A673 (cell line): Measurements from ENCODE around the gene PLEKHA6. TPM values are rescaled to one million over a fixed set of nuclear protein-coding genes. Genes with fewer than 3 reads are reported as not detected.
A peak's percentile ranks its signal among the peaks of the same experiment; 100 is the strongest.

Experiments
- BruUV-seq: library from RNA; stranded (reverse); fragments of 400-500 nt; replicated peaks from 2 replicates; lab custom pipeline; 2021; lab: Mats Ljungman, UMichigan
- CTCF ChIA-PET: fragments of 300-600 bp; sonication (Branson Sonifier 250); formaldehyde crosslinking; loops from one replicate; lab custom pipeline; 2022; ENCODE audit warnings: antibody characterized with exemption; lab: Charles Lee
- POLR2A ChIA-PET: fragments of 300-600 bp; sonication (Branson Sonifier 250); formaldehyde crosslinking; loops from one replicate; lab custom pipeline; 2022; ENCODE audit warnings: antibody characterized with exemption; ENCODE audit not compliant: low non-redundant PET; lab: Charles Lee
- DNase-seq: peaks from one replicate; pipeline ENCODE4 v3.0.0-alpha.2; 2015; ENCODE audit warnings: low spot score
- H3K27ac ChIP-seq: fragments of 200-600 bp; sonication (generic); 2 replicates; pipeline ENCODE4 v1.5.1; 2016; ENCODE audit warnings: mixed run types, low read depth, mild to moderate bottlenecking, mixed read lengths, antibody characterized with exemption, low read length; ENCODE audit not compliant: poor library complexity, severe bottlenecking
- H3K27me3 ChIP-seq: fragments of 200-600 bp; sonication (generic); replicated peaks from 2 replicates; pipeline ENCODE4 v1.6.1; 2017; ENCODE audit warnings: mixed run types, low read depth, mild to moderate bottlenecking, mixed read lengths, antibody characterized with exemption, low read length; ENCODE audit not compliant: insufficient read depth, poor library complexity
- H3K36me3 ChIP-seq: fragments of 200-600 bp; sonication (generic); 2 replicates; pipeline ENCODE4 v1.6.1; 2016; ENCODE audit warnings: mixed run types, mild to moderate bottlenecking, mixed read lengths, antibody characterized with exemption, low read length; ENCODE audit not compliant: insufficient read depth, poor library complexity, severe bottlenecking
- H3K4me1 ChIP-seq: fragments of 200-600 bp; sonication (generic); 2 replicates; pipeline ENCODE4 v1.6.1; 2017; ENCODE audit warnings: mixed run types, mild to moderate bottlenecking, mixed read lengths, antibody characterized with exemption, low read length; ENCODE audit not compliant: insufficient read depth, poor library complexity, severe bottlenecking
- H3K4me3 ChIP-seq: fragments of 200-600 bp; sonication (generic); 2 replicates; pipeline ENCODE4 v1.5.1; 2016; ENCODE audit warnings: low read depth, mixed run types, mild to moderate bottlenecking, mixed read lengths, low read length; ENCODE audit not compliant: poor library complexity, severe bottlenecking
- H3K9me3 ChIP-seq: fragments of 200-600 bp; sonication (generic); 2 replicates; pipeline ENCODE4 v1.6.1; 2016; ENCODE audit warnings: mixed run types, low read depth, mild to moderate bottlenecking, mixed read lengths, antibody characterized with exemption, low read length; ENCODE audit not compliant: poor library complexity, severe bottlenecking
- EZH2 ChIP-seq: fragments of 200-600 bp; sonication (generic); IDR thresholded peaks from 2 replicates; pipeline ENCODE4 v1.6.1; 2017; ENCODE audit warnings: borderline replicate concordance, low read depth, mild to moderate bottlenecking, mixed read lengths, antibody characterized with exemption, low read length; ENCODE audit not compliant: poor library complexity, severe bottlenecking
- intact Hi-C: fragments of 100-400 bp; cut with micrococcal nuclease; formaldehyde crosslinking; loops from one replicate; pipeline ENCODE4 v1.10.0; 2022; ENCODE audit not compliant: unreplicated experiment
- total RNA-seq: library from RNA; stranded (reverse); gene quantifications from 2 replicates; pipeline ENCODE4 v1.2.3, GENCODE V29; 2021
- TF ChIP-seq, protein P1 (sequence below): fragments of 300-800, 200-600 bp; sonication (generic); conservative IDR thresholded peaks from 2 replicates; pipeline ENCODE4 v1.5.1; 2017; ENCODE audit warnings: low read depth, mild to moderate bottlenecking, antibody characterized with exemption, low read length, moderate library complexity, mixed read lengths

The PLEKHA6 gene
- total RNA-seq, 1 experiment from 2014 or later, result 0.58 TPM

DNA sequence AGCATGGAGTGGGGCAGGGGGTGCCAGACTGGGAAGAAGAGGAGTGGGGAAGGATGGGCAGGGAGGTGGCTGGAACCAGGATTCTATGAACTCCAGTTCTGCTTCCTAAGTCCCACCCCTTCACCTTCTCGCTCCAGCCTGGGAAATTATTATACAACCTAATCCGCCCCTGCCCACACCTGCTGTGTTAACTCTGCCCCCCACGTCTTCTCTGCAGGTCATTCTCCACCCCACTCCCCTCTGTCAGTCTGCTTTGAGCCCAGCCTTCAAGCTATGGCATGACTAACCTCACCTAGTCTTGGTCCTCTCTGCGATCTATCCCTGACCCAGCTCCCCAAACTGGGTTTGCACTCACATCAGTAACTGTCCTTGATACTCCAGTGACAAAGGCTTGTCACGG, 99.9 kb downstream of the PLEKHA6 start:
- ChIA-PET POLR2A (no interaction called here), CTCF (no interaction called here)
- intact Hi-C loops, result loop anchor here (5.0 kb wide), 1 partner anchor 103 kb away; no protein-coding TSS in a partner anchor

DNA sequence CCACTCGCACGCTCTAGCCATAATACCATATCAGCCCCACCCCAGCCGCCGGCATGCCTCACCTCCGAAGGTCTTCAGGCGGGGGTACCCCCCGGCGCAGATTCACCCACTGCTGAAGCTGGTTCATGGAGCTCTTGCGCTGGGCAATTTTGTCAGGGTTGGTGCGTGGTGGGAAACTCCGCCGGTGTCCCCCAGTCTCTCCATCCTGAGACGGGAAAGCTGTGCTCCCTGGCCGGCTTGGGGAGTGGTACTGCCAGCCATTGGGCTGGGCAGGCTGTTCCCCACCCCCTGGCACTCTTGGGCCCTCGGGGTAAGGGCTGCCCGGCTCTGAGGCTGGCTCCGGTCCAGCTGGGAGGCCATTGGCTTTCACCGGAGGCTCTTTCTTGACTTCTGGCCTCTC, 100.5 kb downstream of the PLEKHA6 start:
- BruUV-seq, result no TSS peak
- intact Hi-C loops, result loop anchor here (5.0 kb wide), 1 partner anchor 103 kb away; no protein-coding TSS in a partner anchor
- Histone ChIP-seq H3K27me3 (no peaks in the 10 kb centered on the region), H3K27ac (no peak overlapping the region), H3K4me3 (no peak overlapping the region), H3K4me1 (peaks cover 21% of the 10 kb centered on the region), H3K9me3 (no peaks in the 10 kb centered on the region), H3K36me3 (no peaks in the 10 kb centered on the region)
- CTCF ChIA-PET, result interaction anchor here (0.7 to 1.1 kb wide), 3 partner anchors 45 to 104 kb away, joined by 3 to 15 read pairs (median 3); partner anchors contain the start of gene GOLT1A
- no peak for TF ChIP-seq EZH2
- TF ChIP-seq, protein P1, sequence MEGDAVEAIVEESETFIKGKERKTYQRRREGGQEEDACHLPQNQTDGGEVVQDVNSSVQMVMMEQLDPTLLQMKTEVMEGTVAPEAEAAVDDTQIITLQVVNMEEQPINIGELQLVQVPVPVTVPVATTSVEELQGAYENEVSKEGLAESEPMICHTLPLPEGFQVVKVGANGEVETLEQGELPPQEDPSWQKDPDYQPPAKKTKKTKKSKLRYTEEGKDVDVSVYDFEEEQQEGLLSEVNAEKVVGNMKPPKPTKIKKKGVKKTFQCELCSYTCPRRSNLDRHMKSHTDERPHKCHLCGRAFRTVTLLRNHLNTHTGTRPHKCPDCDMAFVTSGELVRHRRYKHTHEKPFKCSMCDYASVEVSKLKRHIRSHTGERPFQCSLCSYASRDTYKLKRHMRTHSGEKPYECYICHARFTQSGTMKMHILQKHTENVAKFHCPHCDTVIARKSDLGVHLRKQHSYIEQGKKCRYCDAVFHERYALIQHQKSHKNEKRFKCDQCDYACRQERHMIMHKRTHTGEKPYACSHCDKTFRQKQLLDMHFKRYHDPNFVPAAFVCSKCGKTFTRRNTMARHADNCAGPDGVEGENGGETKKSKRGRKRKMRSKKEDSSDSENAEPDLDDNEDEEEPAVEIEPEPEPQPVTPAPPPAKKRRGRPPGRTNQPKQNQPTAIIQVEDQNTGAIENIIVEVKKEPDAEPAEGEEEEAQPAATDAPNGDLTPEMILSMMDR, result no peak
- DNase-seq, result no peak
- POLR2A ChIA-PET, result no interaction called here

More for the DNA sequence above, 99.9 kb downstream of the PLEKHA6 start:
- TF ChIP-seq, protein P1, result no peak
- no peak for TF ChIP-seq EZH2
- H3K36me3 ChIP-seq, result no peaks in the 10 kb centered on the region
- no peak overlapping the region for H3K4me3 ChIP-seq
- no TSS peak for BruUV-seq
- no peak for DNase-seq
- no peaks in the 10 kb centered on the region for H3K9me3 ChIP-seq
- H3K4me1 ChIP-seq, result peaks cover 15% of the 10 kb centered on the region
- no peak overlapping the region for H3K27ac ChIP-seq
- H3K27me3 ChIP-seq, result no peaks in the 10 kb centered on the region

DNA sequence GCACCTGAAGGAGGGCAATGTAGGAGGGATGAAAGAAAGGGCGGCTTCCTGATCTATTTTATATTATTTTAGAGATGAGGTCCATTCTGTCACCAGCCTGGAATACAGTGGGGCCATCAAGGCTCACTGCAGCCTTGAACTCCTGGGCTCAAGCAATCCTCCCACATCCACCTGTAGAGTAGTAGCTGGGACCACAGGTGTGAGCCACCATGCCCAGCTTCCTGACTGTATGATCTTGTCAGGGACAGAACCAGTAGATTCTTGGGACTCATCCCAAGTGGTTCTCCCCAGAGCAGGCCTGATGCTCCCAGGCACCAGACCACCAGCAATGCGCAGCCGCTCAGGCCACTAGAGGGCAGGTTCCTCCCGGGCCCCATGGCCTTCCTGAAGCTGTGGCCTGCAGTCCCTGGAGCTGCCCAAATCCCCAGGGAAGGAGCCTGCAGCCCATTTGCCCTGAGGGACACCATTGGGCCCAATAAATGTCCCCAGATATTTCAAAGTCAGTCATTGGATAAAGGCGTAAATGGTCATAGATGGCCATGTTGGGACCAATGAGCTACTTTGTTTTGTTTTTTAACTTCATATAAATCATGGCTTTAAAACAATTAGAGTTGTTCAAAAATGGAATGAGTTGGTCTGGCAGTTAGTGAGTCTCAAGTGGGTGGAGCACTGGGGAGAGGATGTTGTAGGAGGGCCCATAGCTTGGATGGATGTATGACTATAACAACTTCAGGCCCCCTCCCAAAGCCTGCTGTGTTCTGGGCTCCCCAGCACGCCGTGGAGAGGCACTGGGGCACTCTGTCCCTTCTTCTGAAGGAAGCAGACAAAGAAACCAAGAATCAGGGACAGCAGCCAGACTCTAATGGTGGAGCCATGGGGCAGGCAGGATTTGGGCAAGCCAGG, 101.3 kb downstream of the PLEKHA6 start:
- no peak overlapping the region for H3K27ac ChIP-seq
- CTCF ChIA-PET, result interaction anchor here (0.7 to 1.1 kb wide), 4 partner anchors 45 to 140 kb away, joined by 3 to 15 read pairs (median 3); partner anchors contain the start of gene GOLT1A
- no TSS peak for BruUV-seq
- TF ChIP-seq, protein P1, result peak; percentile 76
- no peak for TF ChIP-seq EZH2
- POLR2A ChIA-PET, result no interaction called here
- no peaks in the 10 kb centered on the region for H3K36me3 ChIP-seq
- peaks cover 22% of the 10 kb centered on the region for H3K4me1 ChIP-seq
- no peaks in the 10 kb centered on the region for H3K9me3 ChIP-seq
- intact Hi-C loops, result loop anchor here (5.0 kb wide), 1 partner anchor 104 kb away; no protein-coding TSS in a partner anchor
- H3K27me3 ChIP-seq, result no peaks in the 10 kb centered on the region
- peak; percentile 63 for DNase-seq
- no peak overlapping the region for H3K4me3 ChIP-seq
